Measurements from ENCODE around the gene GPR37L1. TPM values are rescaled to one million over a fixed set of nuclear protein-coding genes. Genes with fewer than 3 reads are reported as not detected.

The GPR37L1 gene
- total and polyA plus RNA-seq, 9 donors: 0.01 to 0.34 (median 0.12) TPM; not detected in 2

DNA sequence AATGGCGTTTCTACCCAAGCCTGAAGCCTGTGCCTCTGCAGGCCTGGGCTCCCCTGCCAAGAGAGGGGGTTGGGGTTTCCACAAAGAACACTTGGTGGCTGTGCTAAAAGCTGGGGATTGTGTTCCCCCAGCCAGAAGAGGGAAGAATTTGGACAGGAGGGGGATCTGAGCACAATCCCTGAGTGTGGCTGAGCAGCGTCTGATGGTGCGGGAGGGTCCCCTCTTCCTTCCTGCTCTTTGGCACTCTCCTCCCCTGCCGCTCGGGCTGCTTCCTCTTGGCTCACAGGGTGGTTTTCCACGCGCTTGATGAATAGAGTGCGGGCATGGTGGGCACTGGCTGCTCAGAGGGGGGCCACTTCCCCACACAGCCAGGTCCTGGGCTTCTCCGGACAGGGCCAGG lies 3.7 kb downstream of the GPR37L1 start:
- no peak overlapping the region for H3K4me3 ChIP-seq
- no peak for DNase-seq
- no peak overlapping the region for H3K27ac ChIP-seq
- peaks cover 16% of the 10 kb centered on the region for H3K4me1 ChIP-seq (ENCODE audit: insufficient read depth)
- H3K9me3 ChIP-seq: no peaks in the 10 kb centered on the region
- no peaks in the 10 kb centered on the region for H3K27me3 ChIP-seq
- H3K36me3 ChIP-seq: no peaks in the 10 kb centered on the region
- WGBS, 3 donors: 62 to 81% (median 66%) methylated on average over 9 of the region's 9 CpGs
- intact Hi-C loops (cut with DNase I): loop anchor here in 1 of 4 donors (10.0 kb wide), 1 partner anchor 232 kb away; no protein-coding TSS in a partner anchor
- TF ChIP-seq EP300 (IDR thresholded peaks at IDR 0.05): no peak
- no peak for TF ChIP-seq POLR2A (IDR thresholded peaks at IDR 0.05)
- TF ChIP-seq, protein P1, sequence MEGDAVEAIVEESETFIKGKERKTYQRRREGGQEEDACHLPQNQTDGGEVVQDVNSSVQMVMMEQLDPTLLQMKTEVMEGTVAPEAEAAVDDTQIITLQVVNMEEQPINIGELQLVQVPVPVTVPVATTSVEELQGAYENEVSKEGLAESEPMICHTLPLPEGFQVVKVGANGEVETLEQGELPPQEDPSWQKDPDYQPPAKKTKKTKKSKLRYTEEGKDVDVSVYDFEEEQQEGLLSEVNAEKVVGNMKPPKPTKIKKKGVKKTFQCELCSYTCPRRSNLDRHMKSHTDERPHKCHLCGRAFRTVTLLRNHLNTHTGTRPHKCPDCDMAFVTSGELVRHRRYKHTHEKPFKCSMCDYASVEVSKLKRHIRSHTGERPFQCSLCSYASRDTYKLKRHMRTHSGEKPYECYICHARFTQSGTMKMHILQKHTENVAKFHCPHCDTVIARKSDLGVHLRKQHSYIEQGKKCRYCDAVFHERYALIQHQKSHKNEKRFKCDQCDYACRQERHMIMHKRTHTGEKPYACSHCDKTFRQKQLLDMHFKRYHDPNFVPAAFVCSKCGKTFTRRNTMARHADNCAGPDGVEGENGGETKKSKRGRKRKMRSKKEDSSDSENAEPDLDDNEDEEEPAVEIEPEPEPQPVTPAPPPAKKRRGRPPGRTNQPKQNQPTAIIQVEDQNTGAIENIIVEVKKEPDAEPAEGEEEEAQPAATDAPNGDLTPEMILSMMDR (IDR thresholded peaks at IDR 0.05): no peak

DNA sequence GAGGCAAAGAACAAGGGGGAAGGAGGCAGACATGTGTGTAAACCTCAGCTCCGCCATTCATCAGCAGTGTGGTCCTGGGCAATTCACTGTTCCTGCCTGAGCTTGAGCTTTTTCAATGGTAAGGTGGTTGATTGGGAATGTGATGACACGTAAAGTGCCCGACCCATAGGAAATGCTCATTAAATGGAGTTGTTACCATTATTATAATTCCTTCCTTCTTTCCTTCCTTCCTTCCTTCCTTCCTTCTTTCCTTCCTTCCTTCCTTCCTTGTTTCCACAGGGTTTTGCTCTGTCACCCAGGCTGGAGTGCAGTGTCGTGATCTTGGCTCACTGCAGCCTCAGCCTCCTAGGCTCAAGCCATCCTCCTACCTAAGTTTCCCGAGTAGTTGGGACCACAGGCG lies 4.3 kb downstream of the GPR37L1 start:
- no peaks in the 10 kb centered on the region for H3K9me3 ChIP-seq
- H3K36me3 ChIP-seq: no peaks in the 10 kb centered on the region
- no peaks in the 10 kb centered on the region for H3K27me3 ChIP-seq
- no peak for DNase-seq
- no peak overlapping the region for H3K27ac ChIP-seq
- TF ChIP-seq POLR2A (IDR thresholded peaks at IDR 0.05) (no peak), EP300 (IDR thresholded peaks at IDR 0.05) (no peak)
- TF ChIP-seq, protein P1 (IDR thresholded peaks at IDR 0.05): no peak
- 90 to 93% (median 91%) methylated on average over 6 of the region's 6 CpGs for WGBS, 3 donors
- H3K4me1 ChIP-seq (ENCODE audit: insufficient read depth): peaks cover 19% of the 10 kb centered on the region
- intact Hi-C loops (cut with DNase I): loop anchor here in 1 of 4 donors (10.0 kb wide), 1 partner anchor 232 kb away; no protein-coding TSS in a partner anchor
- H3K4me3 ChIP-seq: no peak overlapping the region

DNA sequence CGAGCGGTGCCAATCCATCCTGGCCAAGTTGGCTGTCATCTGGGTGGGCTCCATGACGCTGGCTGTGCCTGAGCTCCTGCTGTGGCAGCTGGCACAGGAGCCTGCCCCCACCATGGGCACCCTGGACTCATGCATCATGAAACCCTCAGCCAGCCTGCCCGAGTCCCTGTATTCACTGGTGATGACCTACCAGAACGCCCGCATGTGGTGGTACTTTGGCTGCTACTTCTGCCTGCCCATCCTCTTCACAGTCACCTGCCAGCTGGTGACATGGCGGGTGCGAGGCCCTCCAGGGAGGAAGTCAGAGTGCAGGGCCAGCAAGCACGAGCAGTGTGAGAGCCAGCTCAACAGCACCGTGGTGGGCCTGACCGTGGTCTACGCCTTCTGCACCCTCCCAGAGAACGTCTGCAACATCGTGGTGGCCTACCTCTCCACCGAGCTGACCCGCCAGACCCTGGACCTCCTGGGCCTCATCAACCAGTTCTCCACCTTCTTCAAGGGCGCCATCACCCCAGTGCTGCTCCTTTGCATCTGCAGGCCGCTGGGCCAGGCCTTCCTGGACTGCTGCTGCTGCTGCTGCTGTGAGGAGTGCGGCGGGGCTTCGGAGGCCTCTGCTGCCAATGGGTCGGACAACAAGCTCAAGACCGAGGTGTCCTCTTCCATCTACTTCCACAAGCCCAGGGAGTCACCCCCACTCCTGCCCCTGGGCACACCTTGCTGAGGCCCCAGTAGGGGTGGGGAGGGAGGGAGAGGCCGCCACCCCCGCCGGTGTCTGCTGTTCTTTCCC lies 5.3 kb downstream of the GPR37L1 start:
- Histone ChIP-seq H3K4me3 (no peak overlapping the region), H3K27ac (no peak overlapping the region), H3K27me3 (no peaks in the 10 kb centered on the region), H3K36me3 (no peaks in the 10 kb centered on the region), H3K9me3 (no peaks in the 10 kb centered on the region), H3K4me1 (ENCODE audit: insufficient read depth) (peaks cover 25% of the 10 kb centered on the region)
- WGBS, 3 donors: 94 to 96% (median 95%) methylated on average over 26 of the region's 26 CpGs
- no peak for TF ChIP-seq POLR2A (IDR thresholded peaks at IDR 0.05)
- no peak for TF ChIP-seq EP300 (IDR thresholded peaks at IDR 0.05)
- TF ChIP-seq, protein P1 (IDR thresholded peaks at IDR 0.05): no peak
- DNase-seq: no peak
- intact Hi-C loops (cut with DNase I): loop anchor here in 1 of 4 donors (10.0 kb wide), 1 partner anchor 233 kb away; no protein-coding TSS in a partner anchor

DNA sequence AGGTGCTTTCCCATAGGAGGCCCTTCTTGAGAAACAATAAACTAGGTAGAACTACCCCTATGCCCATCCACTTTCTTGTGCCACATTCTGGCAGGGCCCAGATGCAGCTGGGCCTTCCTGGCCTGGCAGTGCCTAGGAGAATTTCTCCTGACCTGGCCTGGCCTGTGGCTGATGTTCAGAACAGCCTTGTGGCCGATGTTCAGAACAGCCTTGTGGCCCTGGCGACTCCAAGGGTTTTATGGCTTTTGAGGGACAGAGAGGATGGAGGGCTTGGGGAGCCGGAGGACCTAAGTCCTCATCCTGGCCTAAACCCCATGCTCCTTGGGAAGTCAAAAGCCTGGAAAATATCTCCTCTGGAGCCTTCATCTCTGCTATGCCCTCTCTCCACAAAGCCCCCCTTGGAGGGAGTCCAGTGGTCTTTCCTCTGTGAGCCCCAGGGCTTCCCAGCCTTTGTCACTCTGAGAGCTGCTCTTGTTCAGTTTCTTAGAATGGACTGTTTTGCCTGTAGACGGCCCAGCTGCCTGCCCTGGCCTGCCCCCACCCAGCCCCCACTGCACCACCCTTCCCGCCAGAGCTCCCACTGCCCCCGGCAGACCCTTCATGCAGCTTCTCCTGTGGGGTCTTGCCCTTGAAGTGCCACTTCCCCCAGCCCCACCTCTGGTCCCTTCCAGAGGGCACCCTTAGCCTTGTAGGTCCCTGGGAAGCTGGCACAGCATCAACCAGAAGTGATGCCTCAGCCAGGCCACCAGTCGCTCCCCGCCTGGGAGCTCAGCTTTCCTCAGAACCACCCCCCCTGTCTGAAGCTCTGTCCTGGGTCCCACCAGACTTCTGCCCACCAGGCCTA lies 7.0 kb downstream of the GPR37L1 start:
- intact Hi-C loops (cut with DNase I): loop anchor here in 2 of 4 donors (5.0 to 10.0 kb wide), 2 partner anchors 117 to 235 kb away; partner anchors contain the start of gene ELF3 (in 1 of the 2)
- Histone ChIP-seq H3K9me3 (no peaks in the 10 kb centered on the region), H3K27ac (peak overlapping the region; percentile 36 to 93), H3K27me3 (no peaks in the 10 kb centered on the region), H3K4me1 (ENCODE audit: insufficient read depth) (peaks cover 27% of the 10 kb centered on the region), H3K4me3 (no peak overlapping the region), H3K36me3 (no peaks in the 10 kb centered on the region)
- TF ChIP-seq POLR2A (IDR thresholded peaks at IDR 0.05): no peak
- TF ChIP-seq, protein P1 (IDR thresholded peaks at IDR 0.05): no peak
- no peak for TF ChIP-seq EP300 (IDR thresholded peaks at IDR 0.05)
- peak in 1 of 5 donors; percentile 49 for DNase-seq
- 62 to 70% (median 67%) methylated on average over 8 of the region's 8 CpGs for WGBS, 3 donors
